IPS DF 4.7 (cell line): ENCODE data around the gene FSTL5.
"Not testable (repeated sequence)": the region's sequence is repeated elsewhere in the genome, so short reads cannot be mapped to it uniquely, and the experiment has no call there.

Source experiments
- DNase-seq: peaks from one replicate; pipeline ENCODE4 v3.0.0-alpha.2; 2013; ENCODE audit warnings: low spot score; ENCODE audit errors: extremely low read depth

The FSTL5 gene

GRCh38 chr4:161850631-161851030 lies 313.2 kb downstream of the FSTL5 start:
- no peak for DNase-seq

- DNase-seq: no peak
Measured at GRCh38 chr4:161841759-161842158, 322.0 kb downstream of the FSTL5 start.

- no peak for DNase-seq
Measured at GRCh38 chr4:161829591-161829990, 334.2 kb downstream of the FSTL5 start.

- DNase-seq: no peak
Measured at GRCh38 chr4:161828061-161828460, 335.7 kb downstream of the FSTL5 start.

- DNase-seq: no peak
Measured at GRCh38 chr4:161827013-161827412, 336.8 kb downstream of the FSTL5 start.

- DNase-seq: no peak
Measured at GRCh38 chr4:161823450-161823849, 340.4 kb downstream of the FSTL5 start.

GRCh38 chr4:161822174-161822573 lies 341.6 kb downstream of the FSTL5 start:
- DNase-seq: no peak

GRCh38 chr4:161817914-161818313 lies 345.9 kb downstream of the FSTL5 start:
- DNase-seq: no peak

GRCh38 chr4:161816958-161817357 lies 346.8 kb downstream of the FSTL5 start:
- no peak for DNase-seq

- DNase-seq: no peak
Measured at GRCh38 chr4:161815841-161816240, 348.0 kb downstream of the FSTL5 start.

GRCh38 chr4:161813889-161814288 lies 349.9 kb downstream of the FSTL5 start:
- DNase-seq: no peak

- no peak for DNase-seq
Measured at GRCh38 chr4:161813389-161813788, 350.4 kb downstream of the FSTL5 start.

GRCh38 chr4:161803171-161803570 lies 360.6 kb downstream of the FSTL5 start:
- no peak for DNase-seq

- DNase-seq: no peak
Measured at GRCh38 chr4:161799710-161800109, 364.1 kb downstream of the FSTL5 start.

GRCh38 chr4:161792991-161793390 lies 370.8 kb downstream of the FSTL5 start:
- DNase-seq: no peak

GRCh38 chr4:161791796-161792556 lies 371.8 kb downstream of the FSTL5 start:
- no peak for DNase-seq

- no peak for DNase-seq
Measured at GRCh38 chr4:161767116-161767515, 396.7 kb downstream of the FSTL5 start.

GRCh38 chr4:161762796-161763195 lies 401.0 kb downstream of the FSTL5 start:
- no peak for DNase-seq

GRCh38 chr4:161760008-161760407 lies 403.8 kb downstream of the FSTL5 start:
- DNase-seq: no peak

- DNase-seq: not testable (repeated sequence)
Measured at GRCh38 chr4:161758412-161758811, 405.4 kb downstream of the FSTL5 start.

GRCh38 chr4:161728929-161729328 lies 434.9 kb downstream of the FSTL5 start:
- DNase-seq: no peak

GRCh38 chr4:161721947-161722346 lies 441.9 kb downstream of the FSTL5 start:
- no peak for DNase-seq

GRCh38 chr4:161717084-161717483 lies 446.7 kb downstream of the FSTL5 start:
- DNase-seq: no peak

- no peak for DNase-seq
Measured at GRCh38 chr4:161714931-161715330, 448.9 kb downstream of the FSTL5 start.
